OCI-LY7 (cell line): ENCODE measurements around the gene IDNK.

Source experiments
- CTCF ChIP-seq: fragments of 200-600 bp; sonication (generic); conservative IDR thresholded peaks from 2 replicates; pipeline ENCODE4 v1.5.1; 2014; ENCODE audit warnings: mild to moderate bottlenecking, antibody characterized with exemption, low read length, moderate library complexity, mixed read lengths
- EZH2phosphoT487 ChIP-seq: fragments of 200-600 bp; sonication (generic); IDR thresholded peaks from 2 replicates; pipeline ENCODE4 v1.6.1; 2018; ENCODE audit warnings: low read depth, borderline replicate concordance, mild to moderate bottlenecking, mixed run types, antibody characterized with exemption, low read length, moderate library complexity, mixed read lengths

- TF ChIP-seq CTCF (no peak), EZH2phosphoT487 (no peak)
Observed at GRCh38 chr9:83656952-83657351, 34.0 kb downstream of the IDNK start.
